PC-9 (cell line): Measurements from ENCODE around the gene RNF225. TPM values are rescaled to one million over a fixed set of nuclear protein-coding genes. Genes with fewer than 3 reads are reported as not detected.

Experiments
- BruUV-seq: library from RNA; stranded (reverse); fragments of 400-500 nt; replicated peaks from 2 replicates; lab custom pipeline; 2021; lab: Mats Ljungman, UMichigan
- CTCF ChIA-PET: fragments of 300-600 bp; sonication (Branson Sonifier 250); formaldehyde crosslinking; loops from one replicate; lab custom pipeline; 2022; ENCODE audit warnings: antibody characterized with exemption; lab: Charles Lee
- POLR2A ChIA-PET: fragments of 300-600 bp; sonication (Branson Sonifier 250); formaldehyde crosslinking; loops from one replicate; lab custom pipeline; 2022; ENCODE audit warnings: antibody characterized with exemption; ENCODE audit not compliant: unreplicated experiment; lab: Charles Lee
- DNase-seq, 2 experiments: peaks; one replicate each; pipeline versions ENCODE4 v3.0.0 to v3.0.0-alpha.2; 2015 to 2022; ENCODE audit warnings: mixed read lengths in 1 of 2
- H2AFZ ChIP-seq: fragments of 200-600 bp; sonication (generic); 2 replicates; pipeline ENCODE4 v1.8.1; 2017; ENCODE audit warnings: antibody characterized with exemption
- H3F3A ChIP-seq: fragments of 200-600 bp; sonication (generic); 2 replicates; pipeline ENCODE4 v1.8.1; 2017; ENCODE audit warnings: antibody characterized with exemption, mild to moderate bottlenecking, low read depth; ENCODE audit not compliant: insufficient read depth
- H3K27ac ChIP-seq: fragments of 200-600 bp; sonication (generic); 2 replicates; pipeline ENCODE4 v1.6.1; 2016; ENCODE audit warnings: mixed run types
- H3K27me3 ChIP-seq: fragments of 200-600 bp; sonication (generic); 2 replicates; pipeline ENCODE4 v1.6.1; 2016; ENCODE audit warnings: low read depth, mixed run types; ENCODE audit not compliant: insufficient read depth
- H3K36me3 ChIP-seq: fragments of 200-600 bp; sonication (generic); 2 replicates; pipeline ENCODE4 v1.6.1; 2016; ENCODE audit warnings: low read depth, mixed run types
- H3K4me1 ChIP-seq: fragments of 200-600 bp; sonication (generic); replicated peaks from 2 replicates; pipeline ENCODE4 v1.6.1; 2016; ENCODE audit warnings: mixed run types; ENCODE audit not compliant: insufficient read depth
- H3K4me2 ChIP-seq: fragments of 200-600 bp; sonication (generic); 2 replicates; pipeline ENCODE4 v1.6.1; 2017; ENCODE audit warnings: mixed run types
- H3K4me3 ChIP-seq: fragments of 200-600 bp; sonication (generic); 2 replicates; pipeline ENCODE4 v1.6.1; 2016; ENCODE audit warnings: mixed run types
- H3K79me2 ChIP-seq: fragments of 200-600 bp; sonication (generic); 2 replicates; pipeline ENCODE4 v1.6.1; 2017; ENCODE audit warnings: low read depth, mixed run types
- H3K9me2 ChIP-seq: fragments of 200-600 bp; sonication (generic); 2 replicates; pipeline ENCODE4 v1.8.1; 2017; ENCODE audit warnings: mild to moderate bottlenecking; ENCODE audit not compliant: insufficient read depth
- H3K9me3 ChIP-seq: fragments of 200-600 bp; sonication (generic); 2 replicates; pipeline ENCODE4 v1.8.1; 2016; ENCODE audit warnings: low read depth; ENCODE audit not compliant: insufficient read depth
- H4K20me1 ChIP-seq: fragments of 200-600 bp; sonication (generic); 2 replicates; pipeline ENCODE4 v1.8.1; 2017; ENCODE audit not compliant: insufficient read depth
- CTCF ChIP-seq: fragments of 200-600 bp; sonication (generic); conservative IDR thresholded peaks from 2 replicates; pipeline ENCODE4 v1.6.1; 2017; ENCODE audit warnings: mixed run types, antibody characterized with exemption, mild to moderate bottlenecking, moderate library complexity
- EZH2 ChIP-seq: fragments of 200-600 bp; sonication (generic); IDR thresholded peaks from 2 replicates; pipeline ENCODE4 v1.8.0; 2017; ENCODE audit warnings: antibody characterized with exemption, low read depth
- intact Hi-C: fragments of 100-400 bp; cut with micrococcal nuclease; formaldehyde crosslinking; loops from one replicate; pipeline ENCODE4 v1.10.0; 2022; ENCODE audit not compliant: unreplicated experiment
- total RNA-seq: library from RNA; stranded (reverse); gene quantifications from 2 replicates; pipeline ENCODE4 v1.2.3, GENCODE V29; 2021

Gene RNF225
- total RNA-seq, 1 experiment from 2014 or later, result 0.61 TPM

GRCh38 chr19:58394821-58395219 lies 636 bp upstream of the RNF225 start:
- peaks cover 26% of the 10 kb centered on the region for H4K20me1 ChIP-seq
- H3K9me2 ChIP-seq, result no peaks in the 10 kb centered on the region
- no peaks in the 10 kb centered on the region for H3K9me3 ChIP-seq
- ChIA-PET POLR2A (interaction anchor here (0.6 kb wide), 1 partner anchor 14 kb away, joined by 3 read pairs; the partner anchor contains the start of gene ZNF584), CTCF (no interaction called here)
- no peak overlapping the region for H2AFZ ChIP-seq
- peaks cover 29% of the 10 kb centered on the region for H3K79me2 ChIP-seq
- no peaks in the 10 kb centered on the region for H3K36me3 ChIP-seq
- H3K27me3 ChIP-seq, result no peaks in the 10 kb centered on the region
- DNase-seq, result peak; percentile 77 to 83
- H3K27ac ChIP-seq, result peak overlapping the region; percentile 66
- H3K4me3 ChIP-seq, result no peak overlapping the region
- no peak for TF ChIP-seq CTCF
- TF ChIP-seq EZH2, result no peak
- BruUV-seq, result no TSS peak
- peak overlapping the region; percentile 49 for H3K4me2 ChIP-seq
- peaks cover 43% of the 10 kb centered on the region for H3F3A ChIP-seq
- intact Hi-C loops, result loop anchor here (2.0 kb wide), 1 partner anchor 14 kb away; the partner anchor contains the start of gene ZNF837
- peaks cover 27% of the 10 kb centered on the region for H3K4me1 ChIP-seq

- POLR2A ChIA-PET, result interaction anchor here (0.7 kb wide), 1 partner anchor 61 kb away, joined by 4 read pairs; no protein-coding TSS in a partner anchor
- no peak for TF ChIP-seq EZH2
- TF ChIP-seq CTCF, result no peak
- Histone ChIP-seq H3K4me1 (peaks cover 32% of the 10 kb centered on the region), H3K4me2 (peak overlapping the region; percentile 49), H3K36me3 (no peaks in the 10 kb centered on the region), H3K79me2 (peaks cover 17% of the 10 kb centered on the region), H3K9me3 (no peaks in the 10 kb centered on the region), H3K27me3 (no peaks in the 10 kb centered on the region), H3K27ac (no peak overlapping the region), H3K9me2 (no peaks in the 10 kb centered on the region), H3K4me3 (no peak overlapping the region), H3F3A (peaks cover 43% of the 10 kb centered on the region), H4K20me1 (peaks cover 20% of the 10 kb centered on the region), H2AFZ (no peak overlapping the region)
- BruUV-seq, result no TSS peak
- CTCF ChIA-PET, result no interaction called here
- DNase-seq, result no peak
- intact Hi-C loops, result loop anchor here (2.0 kb wide), 1 partner anchor 15 kb away; the partner anchor contains the start of gene ZNF837
Measured at GRCh38 chr19:58395979-58396627, 647 bp downstream of the RNF225 start.

- Histone ChIP-seq H3K27ac (no peak overlapping the region), H4K20me1 (peaks cover 16% of the 10 kb centered on the region), H3F3A (peaks cover 41% of the 10 kb centered on the region), H3K4me1 (peaks cover 32% of the 10 kb centered on the region), H2AFZ (no peak overlapping the region), H3K9me3 (no peaks in the 10 kb centered on the region), H3K27me3 (no peaks in the 10 kb centered on the region), H3K79me2 (peaks cover 8% of the 10 kb centered on the region; the same call in 1 of the 2 replicates), H3K4me3 (no peak overlapping the region), H3K36me3 (no peaks in the 10 kb centered on the region), H3K9me2 (no peaks in the 10 kb centered on the region), H3K4me2 (no peak overlapping the region)
- ChIA-PET POLR2A (no interaction called here), CTCF (no interaction called here)
- DNase-seq, result no peak
- no TSS peak for BruUV-seq
- intact Hi-C loops, result no loop called here
- TF ChIP-seq CTCF (no peak), EZH2 (no peak)
Measured at GRCh38 chr19:58396691-58397532, 1.5 kb downstream of the RNF225 start.
